HepG2 (cell line): ENCODE data around the gene TRMU. TPM values are rescaled to one million over a fixed set of nuclear protein-coding genes. Genes with fewer than 3 reads are reported as not detected.

Experiments used
- ATAC-seq: fragments of 200-7000 bp; cut with Tn5 transposase; 3 replicates; pipeline ENCODE4 v1.9.1; 2020; ENCODE audit warnings: mild to moderate bottlenecking, moderate library complexity
- BruUV-seq: library from RNA; stranded (reverse); fragments of 400-500 nt; replicated peaks from 2 replicates; lab custom pipeline; 2021; lab: Mats Ljungman, UMichigan
- CTCF ChIA-PET: fragments of 300-600 bp; formaldehyde crosslinking; extraction: SDS; loops from one replicate; lab custom pipeline; 2021; ENCODE audit warnings: low total read pairs, inconsistent platforms, low intra/inter-chr PET ratio; lab: Yijun Ruan, JAX
- POLR2A ChIA-PET: fragments of 350-600 bp; sonication (Branson Sonifier 250); formaldehyde crosslinking; loops from one replicate; lab custom pipeline; 2020; ENCODE audit warnings: antibody characterized with exemption, inconsistent platforms; lab: Yijun Ruan, JAX
- DNase-seq: peaks from one replicate; pipeline ENCODE4 v3.0.0-alpha.2; 2015; ENCODE audit warnings: low spot score
- FAIRE-seq: peaks from 3 replicates; lab custom pipeline; 2011; peaks lifted over from hg19 to GRCh38; lab: Jason Lieb, UNC
- H2AFZ ChIP-seq: one replicate; pipeline ENCODE4 v1.6.1; 2011; ENCODE audit warnings: low read length, inconsistent platforms
- H3K27ac ChIP-seq: fragments of 300-600 bp; 3 replicates; pipeline ENCODE4 v1.8.0; 2011; ENCODE audit warnings: mixed run types, mild to moderate bottlenecking, mixed read lengths, low read length, inconsistent platforms; ENCODE audit not compliant: insufficient read depth; ENCODE audit errors: extremely low read length
- H3K27me3 ChIP-seq, 2 experiments: fragments of 200-600 bp in 1 of 2; 2 replicates in 1 of 2; 3 replicates in 1 of 2; pipeline versions ENCODE4 v1.6.0 to v1.8.0; 2011; ENCODE audit warnings: low read length in 2 of 2, mild to moderate bottlenecking in 2 of 2, moderate library complexity in 2 of 2, inconsistent platforms in 1 of 2; ENCODE audit not compliant: insufficient read depth in 2 of 2, control insufficient read depth in 1 of 2
- H3K36me3 ChIP-seq, 2 experiments: fragments of 200-600 bp in 1 of 2; replicated peaks in 1 of 2; 2 replicates in 1 of 2; 3 replicates in 1 of 2; pipeline versions ENCODE4 v1.5.1 to v1.8.0; 2011; ENCODE audit warnings: low read length in 2 of 2, inconsistent platforms in 1 of 2; ENCODE audit not compliant: insufficient read depth in 2 of 2, control insufficient read depth in 1 of 2
- H3K4me1 ChIP-seq: 2 replicates; pipeline ENCODE4 v1.5.1; 2012; ENCODE audit warnings: low read length, inconsistent platforms; ENCODE audit not compliant: insufficient read depth
- H3K4me2 ChIP-seq: 2 replicates; pipeline ENCODE4 v1.6.0; 2011; ENCODE audit warnings: low read depth, low read length, inconsistent platforms
- H3K4me3 ChIP-seq, 3 experiments: fragments of 200-600 bp in 1 of 3; sonication (generic), shearing (Covaris generic) in 1 of 3; replicated peaks in 1 of 3; 2 replicates each; pipeline ENCODE4 v1.5.1; 2011 to 2016; ENCODE audit warnings: low read length in 3 of 3, inconsistent platforms in 2 of 3, low read depth in 2 of 3, mild to moderate bottlenecking in 2 of 3, control low read depth in 1 of 3, mixed read lengths in 1 of 3; ENCODE audit not compliant: insufficient read depth in 1 of 3
- H3K79me2 ChIP-seq: one replicate; pipeline ENCODE4 v1.6.1; 2011; ENCODE audit warnings: low read length, inconsistent platforms; ENCODE audit not compliant: insufficient read depth
- H3K9ac ChIP-seq: 2 replicates; pipeline ENCODE4 v1.6.0; 2011; ENCODE audit warnings: mild to moderate bottlenecking, low read depth, low read length, inconsistent platforms; ENCODE audit not compliant: insufficient read depth
- H3K9me3 ChIP-seq: 2 replicates; pipeline ENCODE4 v1.5.1; 2012; ENCODE audit warnings: mild to moderate bottlenecking, low read length
- H4K20me1 ChIP-seq: 2 replicates; pipeline ENCODE4 v1.6.0; 2011; ENCODE audit warnings: inconsistent platforms, mild to moderate bottlenecking, low read length, moderate library complexity; ENCODE audit not compliant: insufficient read depth
- BCL6 ChIP-seq: IDR thresholded peaks from 2 replicates; pipeline ENCODE4 v1.6.1; 2016; ENCODE audit warnings: missing genetic modification reagents, missing compliant biosample characterization
- ETV6 ChIP-seq: sonication (generic); formaldehyde crosslinking; conservative IDR thresholded peaks from 2 replicates; pipeline ENCODE4 v1.4.0; 2020; ENCODE audit warnings: missing genetic modification reagents
- FOXA3 ChIP-seq: IDR thresholded peaks from 2 replicates; pipeline ENCODE4 v1.6.1; 2016; ENCODE audit warnings: missing genetic modification reagents, missing compliant biosample characterization
- HBP1 ChIP-seq: IDR thresholded peaks from 2 replicates; pipeline ENCODE4 v1.6.1; 2016; ENCODE audit warnings: low read depth, control low read depth
- HHEX ChIP-seq: IDR thresholded peaks from 2 replicates; pipeline ENCODE4 v1.6.1; 2016; ENCODE audit warnings: control low read depth
- KDM4B ChIP-seq: sonication (generic); formaldehyde crosslinking; IDR thresholded peaks from 2 replicates; pipeline ENCODE4 v1.4.0; 2020; ENCODE audit warnings: missing genetic modification reagents
- NFATC3 ChIP-seq: sonication (generic); formaldehyde crosslinking; IDR thresholded peaks from 2 replicates; pipeline ENCODE4 v1.5.1; 2020; ENCODE audit warnings: mild to moderate bottlenecking, missing genetic modification reagents
- RFX5 ChIP-seq: IDR thresholded peaks from 2 replicates; pipeline ENCODE4 v1.6.1; 2011; ENCODE audit warnings: low read depth, low read length, improper control_type of control experiment
- SNRNP70 ChIP-seq: fragments of 200-400 bp; formaldehyde crosslinking; IDR thresholded peaks from 2 replicates; pipeline ENCODE4 v1.6.1; 2017; ENCODE audit warnings: mild to moderate bottlenecking, low read depth, low read length, moderate library complexity
- TCF7 ChIP-seq: sonication (generic); IDR thresholded peaks from 2 replicates; pipeline ENCODE4 v1.6.1; 2016; ENCODE audit warnings: antibody characterized with exemption, low read depth
- ZNF230 ChIP-seq: sonication (generic); formaldehyde crosslinking; IDR thresholded peaks from 2 replicates; pipeline ENCODE4 v1.4.0; 2020; ENCODE audit warnings: mild to moderate bottlenecking, missing genetic modification reagents
- ZNF446 ChIP-seq: sonication (generic); formaldehyde crosslinking; IDR thresholded peaks from 2 replicates; pipeline ENCODE4 v1.5.0; 2020; ENCODE audit warnings: mild to moderate bottlenecking, missing genetic modification reagents
- ZNF546 ChIP-seq: sonication (generic); formaldehyde crosslinking; conservative IDR thresholded peaks from 2 replicates; pipeline ENCODE4 v1.8.1; 2023; ENCODE audit warnings: mild to moderate bottlenecking, missing genetic modification reagents
- ZNF724P ChIP-seq: sonication (generic); formaldehyde crosslinking; IDR thresholded peaks from 2 replicates; pipeline ENCODE4 v1.8.0; 2022; ENCODE audit warnings: missing genetic modification reagents, borderline replicate concordance
- WGBS: methylation state at CpG from one replicate; pipeline ENCODE4 v1.1.6; 2017; ENCODE audit warnings: low lambda C conversion rate; 5-methylcytosine and 5-hydroxymethylcytosine counted together
- in situ Hi-C: cut with HindIII; loops from 2 replicates; pipeline ENCODE4 v1.10.0; 2017; ENCODE audit warnings: low pct_unique_long_range_greater_than_20kb; ENCODE audit not compliant: extremely low pct_ligation_motif_present
- intact Hi-C: fragments of 100-400 bp; cut with micrococcal nuclease; formaldehyde crosslinking; loops from one replicate; pipeline ENCODE4 v1.10.0; 2022; ENCODE audit not compliant: unreplicated experiment
- polyA plus RNA-seq, 8 experiments: library from polyadenylated mRNA; depleted of rRNA in 3 of 8; stranded (reverse) in 7 of 8; unstranded in 1 of 8; fragments of >200 nt; fragmentation: Illumina TruSeq in 4 of 8; extraction: Trizol in 4 of 8; gene quantifications; 2 replicates each; pipeline versions ENCODE4 v1.2.1 to v1.2.3, GENCODE V29; 2011 to 2016; ENCODE audit warnings: low read depth in 4 of 8, missing spikeins in 1 of 8, mixed read lengths in 1 of 8; ENCODE audit not compliant: insufficient read depth in 1 of 8
- total RNA-seq, 5 experiments: library from RNA; depleted of rRNA; stranded (reverse); fragments of >200 nt; fragmentation: Illumina TruSeq; extraction: Trizol; gene quantifications; 2 replicates each; pipeline ENCODE4 v1.2.3, GENCODE V29; 2016; ENCODE audit warnings: low read depth in 1 of 5
- TF ChIP-seq, protein P1 (sequence below): sonication (generic); formaldehyde crosslinking; IDR thresholded peaks from 2 replicates; pipeline ENCODE4 v1.4.0; 2020; ENCODE audit warnings: missing genetic modification reagents, borderline replicate concordance
- TF ChIP-seq, protein P2 (sequence below), 2 experiments: sonication (generic) in 1 of 2; formaldehyde crosslinking in 1 of 2; IDR thresholded peaks; 2 replicates each; pipeline versions ENCODE4 v1.6.1 to v1.9.0; 2014 to 2022; ENCODE audit warnings: antibody characterized with exemption in 1 of 2, borderline replicate concordance in 1 of 2, inconsistent platforms in 1 of 2, low read depth in 1 of 2, missing genetic modification reagents in 1 of 2

Gene TRMU
- total and polyA plus RNA-seq, 2 of the 13 experiments (the other 11 are each of a cell fraction or from before 2014, with no cell fraction given) = 31.0 to 50.2 TPM

DNA sequence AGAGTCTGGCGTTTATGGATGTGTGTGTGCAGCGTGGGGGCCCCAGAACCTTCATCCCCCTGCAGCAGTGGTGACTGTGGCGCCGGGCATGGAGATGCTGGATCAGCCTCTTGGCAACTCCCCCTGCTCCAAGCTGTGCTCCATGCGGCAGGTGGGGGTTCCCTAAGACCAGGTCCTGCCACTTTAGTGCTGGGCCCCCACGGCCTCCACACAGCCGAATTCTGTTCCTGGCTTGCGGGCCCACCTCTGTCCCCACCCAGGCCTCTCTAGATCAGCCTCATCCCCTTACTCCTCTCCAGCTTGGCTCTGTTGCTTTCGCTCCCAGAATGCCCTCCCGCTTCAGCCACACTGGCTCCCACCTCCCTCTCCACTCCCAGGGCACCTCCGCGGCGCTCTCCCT lies 59.6 kb downstream of the TRMU start:
- no peaks in the 10 kb centered on the region for H4K20me1 ChIP-seq
- H3K4me3 ChIP-seq = no peak overlapping the region
- ChIA-PET POLR2A (no interaction called here), CTCF (no interaction called here)
- no TSS peak for BruUV-seq
- in situ Hi-C loops (no loop called here), intact Hi-C loops (loop anchor here (5.0 kb wide), 1 partner anchor 382 kb away; no protein-coding TSS in a partner anchor)
- FAIRE-seq (no peak), ATAC-seq (no peak), DNase-seq (no peak)
- H3K9ac ChIP-seq = no peak overlapping the region
- H3K27me3 ChIP-seq = no peaks in the 10 kb centered on the region; a peak in 1 of 5 replicates
- no peak overlapping the region for H2AFZ ChIP-seq
- H3K4me1 ChIP-seq = peaks cover 17% of the 10 kb centered on the region
- H3K9me3 ChIP-seq = no peaks in the 10 kb centered on the region
- no peak overlapping the region for H3K27ac ChIP-seq
- H3K79me2 ChIP-seq = no peaks in the 10 kb centered on the region
- H3K4me2 ChIP-seq = no peak overlapping the region
- no peaks in the 10 kb centered on the region for H3K36me3 ChIP-seq
- 88% methylated on average over 9 of the region's 13 CpGs for WGBS
- no peak for TF ChIP-seq RFX5
- no peak for TF ChIP-seq TCF7
- no peak for TF ChIP-seq ZNF446 (CRISPR knock-in tag)
- TF ChIP-seq FOXA3 = no peak
- TF ChIP-seq, protein P1, sequence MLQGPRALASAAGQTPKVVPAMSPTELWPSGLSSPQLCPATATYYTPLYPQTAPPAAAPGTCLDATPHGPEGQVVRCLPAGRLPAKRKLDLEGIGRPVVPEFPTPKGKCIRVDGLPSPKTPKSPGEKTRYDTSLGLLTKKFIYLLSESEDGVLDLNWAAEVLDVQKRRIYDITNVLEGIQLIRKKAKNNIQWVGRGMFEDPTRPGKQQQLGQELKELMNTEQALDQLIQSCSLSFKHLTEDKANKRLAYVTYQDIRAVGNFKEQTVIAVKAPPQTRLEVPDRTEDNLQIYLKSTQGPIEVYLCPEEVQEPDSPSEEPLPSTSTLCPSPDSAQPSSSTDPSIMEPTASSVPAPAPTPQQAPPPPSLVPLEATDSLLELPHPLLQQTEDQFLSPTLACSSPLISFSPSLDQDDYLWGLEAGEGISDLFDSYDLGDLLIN (CRISPR knock-in tag) = no peak
- TF ChIP-seq BCL6 = no peak
- TF ChIP-seq NFATC3 (CRISPR knock-in tag) = no peak
- no peak for TF ChIP-seq ZNF230 (CRISPR knock-in tag)
- no peak for TF ChIP-seq KDM4B (CRISPR knock-in tag)
- no peak for TF ChIP-seq ZNF724P (CRISPR knock-in tag)
- no peak for TF ChIP-seq ZNF546 (CRISPR knock-in tag)
- TF ChIP-seq, protein P2, sequence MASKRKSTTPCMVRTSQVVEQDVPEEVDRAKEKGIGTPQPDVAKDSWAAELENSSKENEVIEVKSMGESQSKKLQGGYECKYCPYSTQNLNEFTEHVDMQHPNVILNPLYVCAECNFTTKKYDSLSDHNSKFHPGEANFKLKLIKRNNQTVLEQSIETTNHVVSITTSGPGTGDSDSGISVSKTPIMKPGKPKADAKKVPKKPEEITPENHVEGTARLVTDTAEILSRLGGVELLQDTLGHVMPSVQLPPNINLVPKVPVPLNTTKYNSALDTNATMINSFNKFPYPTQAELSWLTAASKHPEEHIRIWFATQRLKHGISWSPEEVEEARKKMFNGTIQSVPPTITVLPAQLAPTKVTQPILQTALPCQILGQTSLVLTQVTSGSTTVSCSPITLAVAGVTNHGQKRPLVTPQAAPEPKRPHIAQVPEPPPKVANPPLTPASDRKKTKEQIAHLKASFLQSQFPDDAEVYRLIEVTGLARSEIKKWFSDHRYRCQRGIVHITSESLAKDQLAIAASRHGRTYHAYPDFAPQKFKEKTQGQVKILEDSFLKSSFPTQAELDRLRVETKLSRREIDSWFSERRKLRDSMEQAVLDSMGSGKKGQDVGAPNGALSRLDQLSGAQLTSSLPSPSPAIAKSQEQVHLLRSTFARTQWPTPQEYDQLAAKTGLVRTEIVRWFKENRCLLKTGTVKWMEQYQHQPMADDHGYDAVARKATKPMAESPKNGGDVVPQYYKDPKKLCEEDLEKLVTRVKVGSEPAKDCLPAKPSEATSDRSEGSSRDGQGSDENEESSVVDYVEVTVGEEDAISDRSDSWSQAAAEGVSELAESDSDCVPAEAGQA (IDR thresholded peaks at IDR 0.05; ENCODE audit: low read depth) = no peak
- TF ChIP-seq, protein P2 (CRISPR knock-in tag; IDR thresholded peaks at IDR 0.05; ENCODE audit: borderline replicate concordance) = no peak
- TF ChIP-seq HBP1 = no peak
- no peak for TF ChIP-seq ETV6 (CRISPR knock-in tag)
- TF ChIP-seq HHEX (CRISPR knock-in tag) = no peak
- TF ChIP-seq SNRNP70 = no peak
